HuH-7.5 (cell line): Measurements from ENCODE around the gene CYTH4.
"Not testable (repeated sequence)": the region's sequence is repeated elsewhere in the genome, so short reads cannot be mapped to it uniquely, and the experiment has no call there.

Experiments used
- DNase-seq: peaks from one replicate; pipeline ENCODE4 v3.0.0; 2011; ENCODE audit warnings: low spot score

CYTH4 gene

GRCh38 chr22:37310075-37310606 is 27.8 kb downstream of the CYTH4 start:
- DNase-seq, result no peak

- DNase-seq, result no peak
Measured at GRCh38 chr22:37310815-37311595, 28.7 kb downstream of the CYTH4 start.

GRCh38 chr22:37311761-37312312 is 29.5 kb downstream of the CYTH4 start:
- DNase-seq, result no peak

- DNase-seq, result no peak
Measured at GRCh38 chr22:37312549-37313183, 30.4 kb downstream of the CYTH4 start.

GRCh38 chr22:37313376-37314314 is 31.3 kb downstream of the CYTH4 start:
- DNase-seq, result no peak

- DNase-seq, result no peak
Measured at GRCh38 chr22:37314315-37315074, 32.2 kb downstream of the CYTH4 start.

GRCh38 chr22:37316405-37316804 is 34.1 kb downstream of the CYTH4 start:
- DNase-seq, result no peak

GRCh38 chr22:37316875-37317371 is 34.6 kb downstream of the CYTH4 start:
- peak; percentile 94 for DNase-seq

GRCh38 chr22:37317698-37318210 is 35.4 kb downstream of the CYTH4 start:
- DNase-seq, result no peak

GRCh38 chr22:37318364-37319109 is 36.2 kb downstream of the CYTH4 start:
- DNase-seq, result no peak

- no peak for DNase-seq
Measured at GRCh38 chr22:37319469-37319868, 37.2 kb downstream of the CYTH4 start.

- no peak for DNase-seq
Measured at GRCh38 chr22:37320726-37321677, 38.7 kb downstream of the CYTH4 start.

GRCh38 chr22:37324340-37325038 is 42.2 kb downstream of the CYTH4 start:
- no peak for DNase-seq

GRCh38 chr22:37325039-37325395 is 42.7 kb downstream of the CYTH4 start:
- no peak for DNase-seq

GRCh38 chr22:37326726-37327125 is 44.4 kb downstream of the CYTH4 start:
- DNase-seq, result peak; percentile 81

GRCh38 chr22:37328017-37328416 is 45.7 kb downstream of the CYTH4 start:
- DNase-seq, result no peak

- DNase-seq, result not testable (repeated sequence)
Measured at GRCh38 chr22:37328538-37329237, 46.4 kb downstream of the CYTH4 start.
